ENCODE data around the gene KCNG4.

DNA sequence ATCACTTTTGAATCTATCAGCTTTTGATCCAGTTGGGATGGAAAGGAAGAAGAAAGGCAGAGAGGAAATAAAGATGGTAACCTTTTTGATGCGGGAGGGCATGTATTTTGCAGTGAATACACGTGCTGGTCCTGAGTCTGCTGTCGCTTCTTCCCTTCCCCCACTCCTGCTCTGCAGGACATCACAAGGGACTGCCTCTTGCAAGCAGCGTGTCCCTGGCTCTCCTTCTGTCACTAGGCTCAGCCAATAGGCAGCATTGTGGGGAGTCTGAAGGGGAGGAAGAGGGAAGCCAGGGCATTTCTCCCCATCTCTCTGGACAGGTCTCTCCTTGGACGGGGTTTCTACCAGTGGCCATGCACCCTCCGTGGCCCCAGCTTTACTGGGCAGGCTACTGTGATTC is 39.2 kb upstream of the KCNG4 start:
- TF ChIP-seq POLR2A (IDR thresholded peaks at IDR 0.05), result no peak
- TF ChIP-seq, protein P1, sequence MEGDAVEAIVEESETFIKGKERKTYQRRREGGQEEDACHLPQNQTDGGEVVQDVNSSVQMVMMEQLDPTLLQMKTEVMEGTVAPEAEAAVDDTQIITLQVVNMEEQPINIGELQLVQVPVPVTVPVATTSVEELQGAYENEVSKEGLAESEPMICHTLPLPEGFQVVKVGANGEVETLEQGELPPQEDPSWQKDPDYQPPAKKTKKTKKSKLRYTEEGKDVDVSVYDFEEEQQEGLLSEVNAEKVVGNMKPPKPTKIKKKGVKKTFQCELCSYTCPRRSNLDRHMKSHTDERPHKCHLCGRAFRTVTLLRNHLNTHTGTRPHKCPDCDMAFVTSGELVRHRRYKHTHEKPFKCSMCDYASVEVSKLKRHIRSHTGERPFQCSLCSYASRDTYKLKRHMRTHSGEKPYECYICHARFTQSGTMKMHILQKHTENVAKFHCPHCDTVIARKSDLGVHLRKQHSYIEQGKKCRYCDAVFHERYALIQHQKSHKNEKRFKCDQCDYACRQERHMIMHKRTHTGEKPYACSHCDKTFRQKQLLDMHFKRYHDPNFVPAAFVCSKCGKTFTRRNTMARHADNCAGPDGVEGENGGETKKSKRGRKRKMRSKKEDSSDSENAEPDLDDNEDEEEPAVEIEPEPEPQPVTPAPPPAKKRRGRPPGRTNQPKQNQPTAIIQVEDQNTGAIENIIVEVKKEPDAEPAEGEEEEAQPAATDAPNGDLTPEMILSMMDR (IDR thresholded peaks at IDR 0.05), result no peak
